Caco-2 (cell line): ENCODE measurements around the gene NNT. TPM values are rescaled to one million over a fixed set of nuclear protein-coding genes. Genes with fewer than 3 reads are reported as not detected.

ENCODE experiments used
- BruUV-seq: library from RNA; stranded (reverse); fragments of 400-500 nt; replicated peaks from 2 replicates; lab custom pipeline; 2021; lab: Mats Ljungman, UMichigan
- CTCF ChIA-PET: fragments of 300-600 bp; sonication (Branson Sonifier 250); formaldehyde crosslinking; loops from one replicate; lab custom pipeline; 2022; ENCODE audit warnings: antibody characterized with exemption; lab: Charles Lee
- POLR2A ChIA-PET: fragments of 300-600 bp; sonication (Branson Sonifier 250); formaldehyde crosslinking; loops from one replicate; lab custom pipeline; 2022; ENCODE audit warnings: antibody characterized with exemption; lab: Charles Lee
- DNase-seq, 2 experiments: peaks; one replicate each; pipeline versions ENCODE4 v3.0.0 to v3.0.0-alpha.2; 2020 to 2022
- H3K27me3 ChIP-seq: replicated peaks from 2 replicates; pipeline ENCODE4 v1.6.0; 2011; ENCODE audit warnings: low read length; ENCODE audit not compliant: control insufficient read depth, insufficient read depth
- H3K36me3 ChIP-seq: 2 replicates; pipeline ENCODE4 v1.5.1; 2011; ENCODE audit warnings: low read length; ENCODE audit not compliant: control insufficient read depth, insufficient read depth
- H3K4me1 ChIP-seq: fragments of 250-450 bp; sonication (Bioruptor Pico); 2 replicates; pipeline ENCODE4 v1.5.1; 2020; ENCODE audit warnings: mild to moderate bottlenecking
- H3K4me3 ChIP-seq: 2 replicates; pipeline ENCODE4 v1.5.1; 2011; ENCODE audit warnings: low read depth, mild to moderate bottlenecking, control low read depth, low read length
- H3K9me3 ChIP-seq: fragments of 250-450 bp; sonication (Bioruptor Pico); 2 replicates; pipeline ENCODE4 v1.5.1; 2020; ENCODE audit warnings: mild to moderate bottlenecking, moderate library complexity
- H3K27ac Mint-ChIP-seq: one replicate; pipeline ENCODE4 v1.8.0; 2022; ENCODE audit warnings: mixed read lengths; ENCODE audit not compliant: unreplicated experiment
- H3K27me3 Mint-ChIP-seq: one replicate; pipeline ENCODE4 v1.8.0; 2022; ENCODE audit warnings: mixed read lengths; ENCODE audit not compliant: insufficient read depth, unreplicated experiment
- H3K36me3 Mint-ChIP-seq: one replicate; pipeline ENCODE4 v1.8.0; 2022; ENCODE audit warnings: mild to moderate bottlenecking, mixed read lengths; ENCODE audit not compliant: insufficient read depth, unreplicated experiment
- H3K4me1 Mint-ChIP-seq: one replicate; pipeline ENCODE4 v1.8.0; 2022; ENCODE audit warnings: low read depth, mixed read lengths; ENCODE audit not compliant: unreplicated experiment
- H3K4me3 Mint-ChIP-seq: one replicate; pipeline ENCODE4 v1.8.0; 2022; ENCODE audit warnings: mild to moderate bottlenecking, moderate library complexity, mixed read lengths; ENCODE audit not compliant: unreplicated experiment
- H3K9me3 Mint-ChIP-seq: one replicate; pipeline ENCODE4 v1.8.0; 2022; ENCODE audit warnings: mixed read lengths; ENCODE audit not compliant: unreplicated experiment
- CTCF ChIP-seq, 2 experiments: fragments of 200-600 bp in 1 of 2; IDR thresholded peaks; 1 replicate in 1 of 2; 2 replicates in 1 of 2; pipeline versions ENCODE4 v1.5.1 to v1.8.0; 2011 to 2022; ENCODE audit warnings: antibody characterized with exemption in 1 of 2, control low read depth in 1 of 2, inconsistent platforms in 1 of 2, low read depth in 1 of 2, low read length in 1 of 2, mild to moderate bottlenecking in 1 of 2, moderate library complexity in 1 of 2; ENCODE audit not compliant: insufficient read depth in 1 of 2, severe bottlenecking in 1 of 2, unreplicated experiment in 1 of 2
- intact Hi-C: fragments of 100-400 bp; cut with micrococcal nuclease; formaldehyde crosslinking; loops from one replicate; pipeline ENCODE4 v1.10.0; 2022; ENCODE audit not compliant: unreplicated experiment
- total RNA-seq: library from RNA; stranded (reverse); gene quantifications from 2 replicates; pipeline ENCODE4 v1.2.3, GENCODE V29; 2022

Gene NNT
- total RNA-seq, 1 experiment from 2014 or later, result 44.8 TPM

DNA sequence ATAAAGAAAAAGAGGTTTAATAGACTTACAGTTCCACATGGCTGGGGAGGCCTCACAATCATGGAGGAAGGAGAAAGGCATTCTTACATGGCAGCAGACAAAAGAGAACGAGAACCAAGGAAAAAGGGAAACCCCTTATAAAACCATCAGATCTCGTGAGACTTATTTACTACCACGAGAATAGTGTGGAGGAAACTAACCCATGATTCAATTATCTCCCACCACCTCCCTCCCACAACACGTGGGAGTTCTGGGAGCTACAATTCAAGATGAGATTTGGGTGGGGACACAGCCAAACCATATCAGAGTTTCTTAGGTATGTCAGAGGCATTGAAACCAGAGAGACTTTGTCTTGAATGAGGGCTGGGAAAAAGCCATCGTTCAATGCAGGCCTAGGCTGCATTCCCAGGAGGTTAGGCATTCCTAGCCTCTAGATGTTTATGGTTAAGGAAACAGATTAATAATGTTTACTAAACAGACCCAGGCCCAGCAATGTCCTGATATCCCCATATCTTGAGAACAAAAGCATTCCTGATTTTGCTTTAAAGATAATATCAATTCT is 38.6 kb upstream of the NNT start:
- no peaks in the 10 kb centered on the region for H3K9me3 Mint-ChIP-seq
- no peaks in the 10 kb centered on the region for H3K36me3 Mint-ChIP-seq
- Histone ChIP-seq H3K9me3 (no peaks in the 10 kb centered on the region), H3K36me3 (no peaks in the 10 kb centered on the region), H3K27me3 (no peaks in the 10 kb centered on the region; the same call in 1 of the 2 replicates), H3K4me1 (no peaks in the 10 kb centered on the region), H3K4me3 (no peak overlapping the region)
- H3K27ac Mint-ChIP-seq, result no peak overlapping the region
- no TSS peak for BruUV-seq
- no peaks in the 10 kb centered on the region for H3K4me1 Mint-ChIP-seq
- ChIA-PET POLR2A (no interaction called here), CTCF (no interaction called here)
- no peak for DNase-seq
- intact Hi-C loops, result no loop called here
- H3K4me3 Mint-ChIP-seq, result no peak overlapping the region
- no peaks in the 10 kb centered on the region for H3K27me3 Mint-ChIP-seq
- no peak for TF ChIP-seq CTCF (IDR thresholded peaks at IDR 0.05; ENCODE audit: insufficient read depth in 1 of 2, low read depth in 1 of 2, low read length in 1 of 2, severe bottlenecking in 1 of 2, unreplicated experiment in 1 of 2)

DNA sequence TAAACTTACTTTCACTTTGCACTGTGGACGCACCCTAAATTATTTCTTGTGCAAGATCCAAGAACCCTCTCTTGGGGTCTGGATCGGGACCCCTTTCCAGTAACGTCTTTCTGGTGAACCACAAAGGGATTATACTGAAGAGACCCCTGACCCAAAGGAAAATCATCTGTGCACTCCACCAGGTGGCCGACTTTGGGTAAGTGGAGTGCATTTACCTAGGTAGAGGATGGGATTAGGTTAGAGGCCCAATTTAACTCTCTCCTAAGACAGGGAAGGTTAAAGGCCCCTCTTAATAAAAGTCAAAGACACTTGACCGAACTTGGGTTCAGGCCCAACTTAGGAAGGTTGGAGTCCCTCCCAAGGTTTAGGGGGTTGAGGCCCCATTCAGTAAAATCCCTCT is 37.9 kb upstream of the NNT start:
- Mint-ChIP-seq H3K4me3 (no peak overlapping the region), H3K27me3 (no peaks in the 10 kb centered on the region), H3K9me3 (no peaks in the 10 kb centered on the region), H3K4me1 (no peaks in the 10 kb centered on the region), H3K27ac (no peak overlapping the region), H3K36me3 (no peaks in the 10 kb centered on the region)
- Histone ChIP-seq H3K4me3 (no peak overlapping the region), H3K36me3 (no peaks in the 10 kb centered on the region), H3K9me3 (no peaks in the 10 kb centered on the region), H3K27me3 (no peaks in the 10 kb centered on the region; the same call in 1 of the 2 replicates), H3K4me1 (no peaks in the 10 kb centered on the region)
- DNase-seq, result no peak
- POLR2A ChIA-PET, result no interaction called here
- TF ChIP-seq CTCF (IDR thresholded peaks at IDR 0.05; ENCODE audit: insufficient read depth in 1 of 2, low read depth in 1 of 2, low read length in 1 of 2, severe bottlenecking in 1 of 2, unreplicated experiment in 1 of 2), result no peak
- CTCF ChIA-PET, result interaction anchor here (0.7 kb wide), 1 partner anchor 66 kb away, joined by 3 read pairs; no protein-coding TSS in a partner anchor
- BruUV-seq, result no TSS peak
- intact Hi-C loops, result no loop called here

DNA sequence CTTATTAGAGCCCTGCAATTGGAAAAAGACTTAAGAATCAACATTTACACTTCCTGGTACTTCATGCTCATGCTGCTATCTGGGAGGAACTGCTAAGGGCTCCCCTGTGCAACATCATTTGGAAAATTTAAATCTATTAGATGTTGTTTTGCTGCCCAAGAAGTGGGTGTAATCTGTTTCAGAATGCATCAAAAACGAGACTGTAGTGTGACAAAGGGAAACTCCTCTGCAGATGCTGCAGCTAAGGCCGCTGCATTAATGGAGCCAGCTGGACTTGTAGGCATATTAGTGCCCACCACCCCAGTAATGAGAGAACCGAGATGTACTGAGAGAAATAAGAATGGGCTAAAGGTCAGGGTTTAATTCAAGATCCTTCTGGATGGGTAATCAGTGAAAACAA is 35.0 kb upstream of the NNT start:
- Mint-ChIP-seq H3K27me3 (no peaks in the 10 kb centered on the region), H3K4me3 (no peak overlapping the region), H3K9me3 (no peaks in the 10 kb centered on the region), H3K27ac (no peak overlapping the region), H3K4me1 (no peaks in the 10 kb centered on the region), H3K36me3 (no peaks in the 10 kb centered on the region)
- no peak overlapping the region for H3K4me3 ChIP-seq
- intact Hi-C loops, result no loop called here
- POLR2A ChIA-PET, result no interaction called here
- H3K4me1 ChIP-seq, result no peaks in the 10 kb centered on the region
- DNase-seq, result no peak
- BruUV-seq, result no TSS peak
- no peak for TF ChIP-seq CTCF (IDR thresholded peaks at IDR 0.05; ENCODE audit: insufficient read depth in 1 of 2, low read depth in 1 of 2, low read length in 1 of 2, severe bottlenecking in 1 of 2, unreplicated experiment in 1 of 2)
- no peaks in the 10 kb centered on the region; the same call in 1 of the 2 replicates for H3K27me3 ChIP-seq
- no peaks in the 10 kb centered on the region; the same call in 1 of the 2 replicates for H3K9me3 ChIP-seq
- CTCF ChIA-PET, result no interaction called here
- H3K36me3 ChIP-seq, result no peaks in the 10 kb centered on the region
